Activated CD8-positive, alpha-beta memory T cell treated with anti-CD3 and anti-CD28 coated beads, Interleukin-2, amount 50 U/mL, for 4 hours (primary cell): Measurements from ENCODE around the gene CSK.
A peak's percentile ranks its signal among the peaks of the same experiment; 100 is the strongest.
"Not testable (repeated sequence)": the region's sequence is repeated elsewhere in the genome, so short reads cannot be mapped to it uniquely, and the experiment has no call there.

ENCODE experiments used
- DNase-seq: peaks from one replicate; pipeline ENCODE4 v3.0.0-alpha.2; 2020

The CSK gene

DNA sequence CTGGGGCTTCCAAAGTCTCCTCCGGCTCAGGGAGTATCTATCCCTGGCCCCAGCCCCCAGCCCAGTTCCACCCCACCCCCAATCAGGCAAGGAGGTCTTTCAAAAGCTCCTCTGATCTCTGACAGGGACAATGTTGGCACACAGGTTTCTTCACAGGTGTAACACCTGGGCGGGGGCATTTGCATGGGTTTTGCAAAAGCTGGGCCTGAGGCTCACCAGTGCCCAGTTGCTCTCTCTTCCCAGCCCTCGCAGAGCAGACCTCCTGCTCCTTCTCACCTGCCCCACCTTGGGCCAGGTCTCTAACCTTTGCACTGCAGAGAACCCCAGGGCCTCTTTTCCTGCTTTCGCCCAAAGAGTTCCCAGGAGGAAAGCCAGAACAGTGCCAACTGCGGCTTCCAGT, 8.6 kb upstream of the CSK start:
- DNase-seq = no peak

DNA sequence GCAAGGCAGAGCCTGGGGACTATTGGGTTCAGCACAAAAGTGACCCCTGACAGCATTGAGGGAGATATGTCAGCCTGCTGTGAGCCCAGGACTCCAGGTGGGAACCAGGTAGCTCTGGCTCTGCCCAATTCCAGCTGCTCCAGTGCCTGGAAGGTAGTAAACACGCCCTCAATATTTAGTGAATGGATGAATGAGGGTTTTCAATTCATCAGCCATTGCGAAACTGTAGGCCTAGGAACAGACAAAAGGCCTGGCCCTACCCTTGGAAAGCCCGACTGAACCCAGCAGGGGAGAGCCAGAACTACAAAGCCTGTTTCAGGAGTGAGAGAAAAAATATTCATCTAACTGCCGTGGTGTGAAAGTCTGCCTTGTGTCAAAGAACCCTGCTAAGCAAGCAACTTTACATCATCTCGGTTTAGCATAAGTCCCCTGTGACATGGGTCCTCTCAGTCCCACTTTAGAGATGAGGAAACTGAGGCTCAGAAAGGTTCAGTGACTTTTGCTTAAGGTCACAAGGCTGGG, 8.1 kb upstream of the CSK start:
- no peak for DNase-seq

DNA sequence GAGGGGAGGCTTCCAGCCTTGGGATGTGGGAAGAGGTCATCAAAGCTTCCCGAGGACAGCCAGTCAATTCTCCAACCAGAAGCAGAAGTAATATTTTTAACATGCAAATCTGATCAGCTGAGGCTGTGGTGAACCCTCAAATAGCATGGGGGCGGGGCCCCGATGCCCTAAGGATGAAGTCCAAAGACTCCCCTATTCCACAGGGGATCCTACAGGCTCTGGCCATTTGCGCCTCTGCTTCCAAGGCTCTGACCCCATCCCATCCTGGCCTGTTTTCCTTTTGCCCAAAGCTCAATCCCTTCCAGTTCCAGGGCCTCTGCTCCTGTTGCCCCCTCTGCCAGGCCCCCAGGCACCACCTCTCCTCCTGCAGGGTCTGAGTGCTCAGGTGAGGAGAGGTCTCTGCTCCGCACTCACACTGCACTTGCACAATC, 6.7 kb upstream of the CSK start:
- DNase-seq = no peak

DNA sequence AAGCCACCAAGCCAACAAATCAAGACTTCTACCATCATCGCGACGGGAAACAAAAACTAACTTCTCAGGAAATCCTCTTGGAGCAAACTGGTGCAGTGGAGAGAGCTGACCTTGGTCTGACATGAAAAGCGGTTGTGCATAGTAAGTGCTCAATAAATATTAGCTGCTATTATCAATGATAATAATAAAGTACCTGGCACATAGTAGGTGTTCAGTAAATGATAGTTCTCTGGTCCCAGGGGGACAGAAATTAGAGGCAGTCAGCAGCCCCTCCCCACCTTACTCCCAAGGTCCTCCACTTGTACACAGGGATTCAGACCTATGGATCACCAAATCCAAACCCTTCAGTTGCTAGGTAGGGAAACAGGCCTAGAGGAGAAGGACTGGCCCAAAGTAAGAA, 6.0 kb upstream of the CSK start:
- no peak for DNase-seq

DNA sequence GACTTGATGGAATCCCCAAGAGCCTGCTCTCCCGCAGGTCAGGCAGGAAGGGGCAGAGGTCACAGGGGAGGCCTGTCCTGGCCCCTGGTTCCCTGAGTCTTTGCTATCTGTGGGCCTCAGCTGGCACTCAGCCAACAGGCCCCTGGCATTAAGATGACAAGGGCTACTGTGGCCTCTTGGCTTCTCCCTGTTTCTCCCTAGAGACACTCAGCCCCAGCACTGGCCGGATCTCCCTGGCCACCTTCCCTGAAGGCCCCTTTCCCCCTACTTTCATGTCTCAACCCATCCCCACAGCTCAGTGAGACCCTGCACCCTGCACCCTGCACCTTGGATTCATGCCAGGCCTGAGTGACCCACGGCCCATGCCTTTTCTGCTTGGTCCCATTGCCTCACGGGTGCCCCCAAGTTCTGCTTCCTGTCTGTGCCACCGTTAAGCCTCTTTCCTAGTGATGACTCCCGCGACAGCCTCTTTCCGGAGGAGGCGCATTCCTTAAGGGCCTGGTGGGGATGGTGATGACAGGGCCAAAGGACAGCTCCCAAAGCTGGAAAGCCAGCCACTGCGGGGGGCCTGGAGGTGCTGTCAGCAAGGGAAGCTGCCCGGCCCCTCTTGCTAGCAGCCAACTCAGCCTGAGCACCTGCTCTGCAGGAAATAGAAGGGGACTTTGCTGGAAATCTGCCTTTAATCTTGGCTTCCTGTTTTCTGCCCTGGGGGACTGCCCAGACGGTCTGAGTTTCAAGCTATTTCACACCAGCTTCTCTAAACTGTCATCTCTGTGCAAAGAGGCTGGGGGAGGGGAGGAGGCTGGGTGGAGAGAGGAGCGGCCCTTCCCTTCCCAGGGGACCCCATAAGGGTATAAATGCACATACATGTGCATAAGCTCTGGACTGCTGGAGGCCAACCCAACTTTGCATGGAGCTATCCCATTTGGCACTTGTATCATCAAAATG, 4.8 kb upstream of the CSK start:
- DNase-seq = peak; percentile 47

DNA sequence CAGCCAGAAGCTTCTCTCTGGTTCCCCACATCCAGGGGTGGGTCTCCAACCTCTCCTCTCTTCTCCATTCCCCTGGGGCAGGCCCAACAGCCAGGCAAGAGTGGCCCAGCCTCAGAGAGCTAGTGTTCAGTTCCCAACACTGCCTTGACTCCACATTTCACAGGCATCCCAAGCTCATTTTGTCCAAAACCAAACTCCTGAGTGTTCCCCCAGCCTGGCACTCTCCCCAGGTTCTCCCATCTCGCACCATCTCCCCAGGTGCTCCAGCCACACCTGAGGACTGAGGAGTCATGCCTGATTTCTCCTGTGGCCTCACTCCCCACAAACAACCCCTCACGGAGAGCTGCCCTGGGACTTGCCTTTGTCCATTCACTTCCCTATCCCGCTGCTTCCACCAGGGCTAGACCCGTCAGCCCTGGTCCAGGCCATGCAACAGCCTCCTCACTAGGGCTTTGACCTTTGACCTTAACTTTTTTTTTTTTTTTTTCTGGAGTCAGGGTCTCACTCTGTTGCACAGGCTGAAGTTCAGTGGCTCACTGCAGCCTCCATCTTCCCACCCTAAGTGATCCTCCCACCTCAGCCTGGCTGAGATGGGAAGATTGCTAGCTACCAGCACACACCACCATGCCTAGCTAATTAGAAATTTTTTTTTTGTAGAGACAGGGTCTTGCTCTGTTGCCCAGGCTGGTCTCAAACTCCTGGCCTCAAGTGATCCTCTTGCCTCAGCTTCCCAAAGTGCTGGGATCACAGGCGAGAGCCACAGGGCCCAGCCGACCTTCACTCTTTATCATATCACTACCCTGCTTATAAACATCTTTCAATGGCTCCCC, 3.9 kb upstream of the CSK start:
- DNase-seq = no peak

DNA sequence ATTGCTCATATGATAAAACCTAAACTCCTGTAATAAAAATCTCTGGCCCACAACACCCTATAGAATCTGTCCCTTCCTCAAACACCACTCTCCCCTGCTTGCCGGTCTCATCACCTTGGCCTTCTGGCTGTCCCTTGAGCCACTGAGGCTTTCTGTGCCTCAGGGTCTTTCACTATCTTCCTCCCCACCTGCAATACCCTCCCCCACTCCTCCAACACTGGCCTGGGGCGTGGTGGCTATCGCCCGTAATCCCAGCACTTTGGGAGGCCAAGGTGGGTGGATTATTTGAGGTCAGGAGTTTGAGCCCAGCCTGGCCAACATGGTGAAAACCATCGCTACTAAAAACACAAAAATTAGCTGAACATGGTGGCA, 3.3 kb upstream of the CSK start:
- no peak for DNase-seq

DNA sequence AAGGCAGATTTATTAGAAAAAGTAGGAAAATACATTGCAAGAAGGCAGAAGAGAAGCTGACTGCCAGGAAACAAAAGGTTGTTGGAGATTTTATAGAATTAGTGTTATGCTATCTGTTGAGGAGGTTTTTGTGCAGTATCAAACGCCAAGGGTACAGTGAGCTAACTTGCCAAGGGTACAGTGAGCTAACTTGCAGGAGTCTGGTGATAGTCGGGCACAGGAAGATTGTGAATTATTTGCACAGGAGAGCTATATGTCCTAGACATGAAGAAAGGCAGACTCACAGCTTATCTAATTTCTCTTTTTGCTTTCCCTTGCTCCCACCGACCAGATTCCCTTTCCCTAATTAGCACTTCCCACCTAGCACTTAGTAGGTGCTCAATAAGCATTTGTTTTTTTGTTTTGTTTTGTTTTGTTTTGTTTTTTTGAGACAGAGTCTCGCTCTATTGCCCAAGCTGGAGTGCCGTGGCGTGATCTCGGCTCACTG, 2.7 kb upstream of the CSK start:
- DNase-seq = no peak

DNA sequence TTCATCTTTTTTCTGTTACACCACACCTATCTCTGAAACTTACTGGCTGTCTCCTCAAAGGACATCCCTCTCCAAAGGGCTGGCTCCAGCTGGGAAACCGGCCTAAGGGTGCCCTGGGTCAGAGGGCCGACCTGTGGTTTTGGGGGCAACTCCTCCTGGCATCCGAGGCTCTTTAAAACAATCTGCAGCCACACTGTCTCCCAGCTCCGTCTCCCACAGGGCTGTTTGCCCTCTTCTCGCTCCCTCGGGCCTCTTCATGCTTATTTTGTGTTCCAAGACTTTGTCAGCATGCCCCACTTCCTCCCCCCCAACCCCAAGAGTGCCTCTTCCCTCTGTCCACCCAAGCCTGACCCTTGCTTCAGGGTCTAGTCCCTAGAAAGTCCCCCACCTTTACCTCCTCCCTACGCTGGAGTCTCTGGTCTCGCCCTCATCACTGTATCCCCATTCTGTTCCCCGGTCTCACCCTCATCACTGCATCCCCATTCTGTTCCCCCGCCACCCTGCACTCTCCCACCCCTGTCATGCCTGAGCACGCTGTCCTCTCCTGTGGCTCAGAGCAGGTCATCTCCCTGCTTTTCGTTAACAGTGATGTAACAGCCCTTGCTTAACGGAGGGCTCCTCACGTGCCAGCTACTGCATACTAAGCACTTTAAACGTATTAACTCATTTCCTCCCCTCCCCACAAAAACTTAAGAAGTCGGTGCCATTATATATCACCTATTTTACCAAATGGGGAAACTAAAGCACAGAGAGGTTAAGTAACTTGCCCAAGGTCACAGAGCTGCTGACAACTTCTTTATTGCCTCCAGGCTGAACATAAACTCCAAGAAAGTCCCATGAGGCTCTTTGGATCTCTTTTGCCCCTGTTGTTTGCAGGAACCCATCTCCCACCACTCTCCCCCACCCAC, 1.1 kb upstream of the CSK start:
- no peak for DNase-seq

DNA sequence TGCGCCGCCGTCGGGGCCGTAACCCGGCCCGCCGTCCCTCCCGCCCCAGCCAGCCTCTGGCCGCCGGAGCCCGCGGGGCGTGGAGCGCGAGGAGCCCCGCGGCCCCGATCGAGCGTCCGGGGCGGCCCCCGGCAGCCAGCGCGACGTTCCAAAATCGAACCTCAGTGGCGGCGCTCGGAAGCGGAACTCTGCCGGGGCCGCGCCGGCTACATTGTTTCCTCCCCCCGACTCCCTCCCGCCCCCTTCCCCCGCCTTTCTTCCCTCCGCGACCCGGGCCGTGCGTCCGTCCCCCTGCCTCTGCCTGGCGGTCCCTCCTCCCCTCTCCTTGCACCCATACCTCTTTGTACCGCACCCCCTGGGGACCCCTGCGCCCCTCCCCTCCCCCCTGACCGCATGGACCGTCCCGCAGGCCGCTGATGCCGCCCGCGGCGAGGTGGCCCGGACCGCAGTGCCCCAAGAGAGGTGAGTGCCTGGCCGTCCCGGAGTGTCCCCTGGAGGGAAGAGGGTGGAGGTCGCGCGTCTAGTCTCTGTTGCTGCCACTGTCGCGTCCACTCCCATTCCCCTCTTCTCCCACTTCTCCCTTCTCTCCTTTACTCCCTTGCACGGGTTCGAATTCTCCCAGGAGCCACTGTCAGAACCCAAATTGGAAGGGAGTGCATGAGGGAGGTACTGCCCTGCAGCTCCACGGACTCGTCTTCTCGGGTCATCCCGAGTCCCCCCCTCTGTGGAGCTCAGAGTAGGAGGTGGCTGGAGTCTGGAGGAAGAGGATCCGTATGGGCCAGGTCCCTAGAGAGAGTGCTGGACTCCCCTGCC, 585 bp downstream of the CSK start:
- peak; percentile 63 for DNase-seq

DNA sequence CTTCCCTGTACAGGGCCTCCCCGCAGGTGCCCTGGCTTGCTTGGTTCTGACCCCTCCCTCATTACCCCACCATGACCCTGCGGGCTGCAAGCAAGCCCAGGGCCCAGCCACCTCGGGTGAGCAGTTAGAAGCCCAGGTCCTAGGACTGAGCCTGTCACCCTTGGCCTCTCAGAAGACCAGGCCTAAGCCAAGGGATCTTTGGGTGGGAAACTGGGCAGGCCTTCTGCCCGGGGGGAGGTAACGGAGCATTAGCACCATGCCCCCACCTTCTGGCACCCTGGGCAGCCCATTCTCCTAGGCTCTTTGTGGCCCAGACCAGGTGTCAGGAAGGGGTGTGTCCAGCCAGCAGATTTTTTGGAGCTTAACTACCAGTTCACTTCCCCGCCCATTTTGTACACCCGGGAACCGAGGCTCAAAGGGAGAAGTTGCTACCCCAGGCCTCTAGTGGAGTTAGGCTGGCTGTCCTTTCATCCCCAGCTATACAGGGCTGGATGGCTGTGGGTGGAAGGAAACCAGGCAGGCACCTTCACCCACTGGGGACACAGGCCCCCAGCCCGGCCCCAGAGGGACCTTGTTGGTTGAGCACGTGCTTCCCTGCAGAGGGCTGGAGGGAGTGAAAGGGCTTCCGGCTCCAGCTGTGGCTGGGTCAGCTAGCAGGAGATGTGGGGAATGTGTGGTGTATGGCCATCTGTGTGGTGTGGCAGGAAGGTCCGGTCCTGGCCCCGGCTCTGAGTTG, 1.4 kb downstream of the CSK start:
- DNase-seq = no peak

DNA sequence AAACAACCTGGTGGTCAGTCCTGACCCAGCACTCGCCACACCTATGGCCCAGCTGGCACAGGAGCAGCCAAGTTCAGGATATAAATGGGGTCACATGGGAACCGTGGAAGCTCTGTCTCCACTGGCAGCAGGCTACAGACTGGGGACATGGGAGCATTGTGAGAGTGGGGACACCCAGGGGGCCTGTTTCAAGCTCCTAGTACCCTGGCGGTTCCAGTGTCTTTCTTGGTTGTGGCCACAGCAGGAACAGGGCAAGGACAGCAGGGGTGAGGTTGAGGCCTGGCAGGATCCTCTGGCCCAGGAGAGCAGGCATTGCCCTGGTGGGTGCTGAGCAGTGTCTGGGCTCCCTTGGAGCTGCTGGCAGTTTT, 1.9 kb downstream of the CSK start:
- no peak for DNase-seq

DNA sequence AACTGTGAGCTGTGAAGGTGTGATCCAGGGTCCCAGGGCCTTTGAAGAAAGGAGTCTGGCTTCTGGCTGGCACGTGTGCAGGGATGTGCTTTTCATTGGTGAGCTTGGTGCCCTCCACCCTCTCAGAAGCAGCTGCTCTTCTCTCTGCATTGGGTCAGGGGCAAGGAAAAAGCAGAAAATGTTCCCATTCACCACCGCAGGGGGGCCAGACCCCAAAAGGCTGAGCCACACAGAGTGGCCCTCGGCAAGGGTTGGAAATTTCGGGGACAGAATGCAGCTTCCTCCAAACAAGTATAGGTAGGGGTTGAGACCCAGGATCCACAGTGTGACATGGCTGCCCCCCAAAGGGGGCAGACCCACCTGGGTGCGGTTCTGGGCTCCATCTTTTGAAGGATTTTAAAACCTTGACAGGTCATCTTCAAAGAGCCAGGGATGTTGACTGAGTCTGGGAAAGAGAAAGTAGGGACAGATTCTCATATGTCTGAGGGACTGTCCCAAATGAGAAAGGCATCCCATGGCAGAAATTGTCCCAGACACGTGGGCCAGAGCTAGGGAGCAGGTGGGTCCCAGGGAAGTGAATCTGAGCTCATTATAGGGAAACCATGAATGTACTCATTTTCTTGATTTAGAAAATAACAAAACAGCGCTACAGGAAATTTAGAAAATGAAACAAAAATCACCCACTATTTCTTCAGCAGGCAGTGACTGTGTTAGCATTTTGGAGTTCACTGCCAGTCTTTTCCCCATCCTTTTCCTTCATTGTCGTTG, 2.7 kb downstream of the CSK start:
- DNase-seq = no peak

DNA sequence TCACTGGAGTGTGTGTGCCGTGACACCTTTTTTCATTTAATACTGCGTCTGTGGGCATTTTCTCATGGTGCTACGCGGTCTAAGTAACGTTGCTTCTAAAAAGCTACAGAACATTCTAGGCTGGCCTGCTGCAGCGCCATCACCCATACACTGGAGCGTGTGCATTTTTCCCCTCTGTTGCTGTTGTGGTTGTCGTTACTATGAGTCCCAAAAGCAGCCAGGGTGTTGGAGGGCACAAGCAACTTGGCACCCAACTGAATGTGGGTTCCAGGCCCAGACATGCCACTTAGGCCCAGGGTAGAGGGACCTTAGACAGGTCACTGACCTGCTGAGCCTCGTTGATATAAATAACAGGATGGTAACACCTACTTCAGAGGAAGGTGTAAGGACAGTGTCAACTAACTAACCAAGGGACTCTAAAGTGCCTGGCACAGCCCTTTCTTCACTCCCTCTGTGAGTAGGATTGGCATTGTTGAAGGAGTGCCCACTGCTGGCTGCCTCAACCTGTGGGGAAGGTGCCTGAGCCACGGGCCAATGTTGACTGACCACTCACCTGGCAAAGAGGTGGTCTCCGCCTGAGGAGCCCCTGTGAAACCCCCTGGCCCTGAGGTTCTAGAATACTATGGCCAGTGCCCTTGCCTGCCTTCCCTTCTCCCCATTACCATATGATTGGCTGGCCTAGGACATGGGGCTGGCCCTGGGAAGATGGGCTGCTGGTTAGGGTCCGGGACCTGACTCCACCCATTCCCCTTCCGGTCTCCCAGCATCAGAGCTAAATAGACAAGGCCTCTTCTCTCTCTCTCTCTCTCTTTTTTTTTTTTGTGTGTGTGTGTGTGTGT, 3.5 kb downstream of the CSK start:
- no peak for DNase-seq

DNA sequence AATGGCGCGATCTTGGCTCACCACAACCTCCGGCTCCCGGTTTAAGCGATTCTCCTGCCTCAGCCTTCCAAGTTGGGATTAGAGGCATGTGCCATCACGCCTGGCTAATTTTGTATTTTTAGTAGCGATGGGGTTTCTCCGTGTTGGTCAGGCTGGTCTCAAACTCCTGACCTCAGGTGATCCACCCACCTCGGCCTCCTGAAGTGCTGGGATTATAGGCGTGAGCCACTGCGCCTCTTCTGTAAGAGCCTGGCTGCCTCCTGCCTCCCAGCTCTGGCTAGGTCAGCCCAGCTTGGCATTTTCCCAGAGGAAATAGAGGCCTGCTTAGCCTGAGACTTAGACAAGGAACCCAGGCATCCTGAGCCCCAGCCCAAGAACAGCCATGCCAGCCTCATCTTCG, 4.2 kb downstream of the CSK start:
- not testable (repeated sequence) for DNase-seq

DNA sequence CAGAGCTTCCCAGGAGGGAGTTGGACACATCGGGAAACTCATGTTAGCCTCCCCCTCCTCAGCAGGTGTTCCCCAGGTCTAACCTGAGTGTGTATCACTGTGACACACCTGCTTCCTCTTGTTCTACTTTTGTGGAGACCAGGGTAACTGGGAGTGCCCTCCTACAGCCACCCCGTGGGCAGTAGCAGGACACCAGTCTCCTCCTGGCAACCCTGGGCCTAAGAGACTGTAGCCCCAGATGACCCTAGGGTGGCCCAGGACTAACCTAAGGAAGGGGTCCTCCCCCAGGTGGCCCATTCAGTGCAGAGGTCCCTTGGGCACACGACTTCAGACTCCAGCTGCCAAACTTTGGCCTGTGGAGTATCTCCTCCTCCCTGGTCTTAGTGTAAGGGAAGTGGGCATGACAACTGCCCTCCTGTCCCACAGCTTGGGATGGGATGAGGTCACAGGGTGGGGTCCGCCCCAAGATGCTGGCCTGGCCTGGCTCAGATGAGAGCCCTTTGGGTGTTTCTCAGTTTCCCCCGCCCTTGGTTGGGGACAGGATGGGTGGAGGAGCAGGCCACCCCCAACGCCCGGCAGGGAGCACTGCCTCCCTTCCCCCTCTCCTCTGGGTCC, 4.8 kb downstream of the CSK start:
- DNase-seq = no peak

DNA sequence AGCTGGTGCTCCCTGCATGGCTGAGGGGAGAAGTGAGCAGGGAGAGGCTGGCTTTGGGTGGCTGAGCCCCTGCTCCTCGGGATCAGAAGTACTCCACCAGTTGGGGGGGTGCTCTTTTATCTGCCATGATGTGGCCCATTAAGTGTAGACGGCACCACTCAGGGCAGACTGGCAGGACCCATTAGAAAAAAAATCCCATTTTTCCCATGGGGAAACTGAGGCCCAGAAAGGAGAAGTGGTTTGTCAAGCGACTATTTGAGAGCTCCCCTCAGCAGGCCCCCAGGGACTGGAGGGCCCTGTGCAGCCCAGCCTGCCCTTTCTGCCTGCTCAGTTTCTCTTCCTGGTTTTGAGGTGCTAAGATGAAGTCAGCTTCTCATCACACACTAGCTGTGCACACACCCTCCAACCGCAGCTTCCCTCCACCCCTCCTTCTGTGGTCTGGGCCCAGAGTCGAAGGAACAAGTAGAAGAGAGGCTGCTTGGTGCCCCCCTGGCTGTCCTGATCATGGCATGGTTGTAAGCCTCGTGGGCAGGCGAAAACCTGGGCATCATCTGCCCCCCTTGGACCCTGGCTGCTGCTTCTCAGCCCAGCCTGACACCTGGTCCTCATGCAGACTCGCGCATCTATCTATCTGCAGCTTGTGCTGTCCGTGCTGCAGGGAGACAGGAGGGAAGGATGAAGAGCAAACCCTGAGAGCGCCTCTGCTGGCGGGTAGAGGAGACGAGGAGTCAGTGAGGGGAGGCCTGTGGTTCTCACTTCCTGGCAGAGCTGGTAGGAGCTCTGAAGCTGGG, 5.6 kb downstream of the CSK start:
- DNase-seq = peak; percentile 84
